GM10266 (cell line): ENCODE measurements around the gene PLXNA2.

Experiments
- DNase-seq: peaks from one replicate; pipeline ENCODE4 v3.0.0; 2012; ENCODE audit errors: extremely low spot score
- TF ChIP-seq, protein P1 (sequence below): IDR thresholded peaks from 2 replicates; pipeline ENCODE4 v1.5.1; 2012; ENCODE audit warnings: mild to moderate bottlenecking, low read depth; ENCODE audit not compliant: control insufficient read depth, insufficient read depth; ENCODE audit errors: missing control alignments

The PLXNA2 gene

DNA sequence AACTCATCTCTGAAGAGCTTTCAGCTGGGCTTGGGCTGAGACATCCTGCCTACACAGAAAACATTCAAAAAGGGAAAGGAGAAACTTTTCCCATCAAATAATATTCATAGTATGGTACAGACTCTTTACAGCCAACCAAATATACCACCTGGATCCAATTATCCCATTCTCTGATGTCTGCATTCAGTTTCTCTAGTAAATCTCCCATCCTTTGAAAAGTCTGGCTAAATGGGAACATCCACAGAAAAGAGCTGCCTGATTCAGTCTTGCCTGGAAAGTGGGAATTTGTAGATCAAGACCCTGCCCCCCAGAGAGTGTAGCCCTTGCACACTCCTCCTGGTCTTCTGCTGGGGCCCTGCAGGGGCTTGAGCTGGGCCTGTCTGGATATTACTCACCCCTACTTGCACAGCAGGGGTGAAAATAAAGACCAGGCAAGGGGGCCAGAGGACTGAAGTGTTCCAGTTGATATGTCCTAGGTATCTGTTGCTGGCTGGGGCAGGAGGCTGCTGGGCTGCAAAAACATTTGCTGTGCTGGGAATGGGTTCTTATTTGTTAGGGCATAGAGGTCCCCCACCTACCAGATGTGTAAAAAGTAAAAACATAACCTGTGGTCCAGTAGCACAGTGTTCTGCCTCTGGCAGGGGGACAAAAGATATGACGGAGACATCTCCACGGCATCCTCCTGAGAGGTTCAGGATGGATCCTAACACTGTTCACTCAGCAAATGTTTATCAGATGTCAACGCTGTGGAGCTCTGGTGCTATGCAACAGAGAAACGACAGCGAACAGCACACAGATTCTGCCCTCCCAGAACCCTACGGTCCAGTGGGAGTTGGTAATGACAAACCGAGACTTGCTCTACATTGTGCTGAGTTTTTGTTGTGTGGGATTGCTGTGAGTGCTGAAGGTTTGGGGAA lies 140.3 kb downstream of the PLXNA2 start:
- DNase-seq: no peak

GRCh38 chr1:208101661-208102431 lies 142.3 kb downstream of the PLXNA2 start:
- DNase-seq: no peak
- TF ChIP-seq, protein P1, sequence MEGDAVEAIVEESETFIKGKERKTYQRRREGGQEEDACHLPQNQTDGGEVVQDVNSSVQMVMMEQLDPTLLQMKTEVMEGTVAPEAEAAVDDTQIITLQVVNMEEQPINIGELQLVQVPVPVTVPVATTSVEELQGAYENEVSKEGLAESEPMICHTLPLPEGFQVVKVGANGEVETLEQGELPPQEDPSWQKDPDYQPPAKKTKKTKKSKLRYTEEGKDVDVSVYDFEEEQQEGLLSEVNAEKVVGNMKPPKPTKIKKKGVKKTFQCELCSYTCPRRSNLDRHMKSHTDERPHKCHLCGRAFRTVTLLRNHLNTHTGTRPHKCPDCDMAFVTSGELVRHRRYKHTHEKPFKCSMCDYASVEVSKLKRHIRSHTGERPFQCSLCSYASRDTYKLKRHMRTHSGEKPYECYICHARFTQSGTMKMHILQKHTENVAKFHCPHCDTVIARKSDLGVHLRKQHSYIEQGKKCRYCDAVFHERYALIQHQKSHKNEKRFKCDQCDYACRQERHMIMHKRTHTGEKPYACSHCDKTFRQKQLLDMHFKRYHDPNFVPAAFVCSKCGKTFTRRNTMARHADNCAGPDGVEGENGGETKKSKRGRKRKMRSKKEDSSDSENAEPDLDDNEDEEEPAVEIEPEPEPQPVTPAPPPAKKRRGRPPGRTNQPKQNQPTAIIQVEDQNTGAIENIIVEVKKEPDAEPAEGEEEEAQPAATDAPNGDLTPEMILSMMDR: no peak

More for the DNA sequence above, 140.3 kb downstream of the PLXNA2 start:
- TF ChIP-seq, protein P1: no peak

DNA sequence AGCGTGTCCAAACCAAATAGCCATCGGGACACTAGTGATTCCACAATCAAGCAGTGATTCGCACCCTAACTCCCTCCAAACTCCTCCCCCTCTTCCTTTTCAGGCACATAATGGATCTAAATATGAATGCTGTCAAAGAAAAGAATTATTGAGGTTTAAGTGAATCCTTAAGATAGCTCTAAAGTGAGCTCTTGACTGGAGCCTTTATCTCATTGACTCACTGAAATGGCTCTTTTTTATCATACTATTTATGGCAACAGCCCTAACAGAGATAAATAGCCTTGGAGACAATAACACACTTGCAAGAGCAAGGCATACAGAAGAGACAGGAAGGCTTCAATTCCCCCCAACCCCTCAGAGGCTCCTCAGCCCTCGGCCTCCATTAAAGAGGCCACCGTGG lies 143.3 kb downstream of the PLXNA2 start:
- TF ChIP-seq, protein P1: no peak
- DNase-seq: no peak

DNA sequence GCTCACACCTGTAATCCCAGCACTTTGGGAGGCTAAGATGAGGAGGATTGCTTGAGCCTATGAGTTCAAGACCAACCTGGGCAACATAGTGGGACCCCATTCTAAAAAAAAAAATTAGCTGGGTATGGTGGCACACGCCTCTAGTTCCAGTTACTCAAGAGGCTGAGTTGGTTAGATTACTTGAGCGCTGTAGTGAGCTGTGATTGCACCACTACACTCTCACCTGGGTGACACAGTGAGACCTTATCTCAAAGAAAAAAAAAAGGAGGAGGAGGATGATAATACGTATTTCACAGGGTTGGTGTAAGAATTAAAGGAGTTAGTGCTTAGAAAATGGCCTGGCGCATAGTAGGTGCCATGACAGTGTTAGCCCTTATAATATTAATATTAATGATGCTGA lies 144.1 kb downstream of the PLXNA2 start:
- TF ChIP-seq, protein P1: no peak
- DNase-seq: no peak

DNA sequence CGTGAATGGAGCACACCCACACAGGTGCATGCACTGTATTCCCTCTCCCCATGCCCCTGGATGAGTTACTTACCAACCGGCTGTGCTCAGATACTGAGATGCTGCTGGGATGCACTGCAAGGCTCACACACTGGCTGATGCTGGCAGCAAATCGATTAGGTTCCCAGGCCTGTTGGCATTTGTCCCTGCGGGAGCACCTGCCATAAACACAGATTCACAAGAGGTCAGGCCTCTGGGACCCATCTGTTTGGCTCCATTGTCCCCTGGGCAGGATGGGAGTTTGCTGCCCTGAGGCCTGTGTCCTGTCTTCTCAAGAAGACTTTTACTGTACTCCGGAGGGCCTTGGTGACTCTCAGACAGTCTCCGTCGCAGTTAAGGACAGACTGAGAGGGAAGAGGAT lies 145.4 kb downstream of the PLXNA2 start:
- TF ChIP-seq, protein P1: no peak
- DNase-seq: no peak

GRCh38 chr1:208093754-208094719 lies 150.1 kb downstream of the PLXNA2 start:
- peak; percentile 70 for DNase-seq
- TF ChIP-seq, protein P1: peak; percentile 88
